ENCODE measurements around the gene CHAF1B. TPM values are rescaled to one million over a fixed set of nuclear protein-coding genes. Genes with fewer than 3 reads are reported as not detected.

Gene CHAF1B
- polyA plus RNA-seq, 4 donors: 6.4 to 9.7 (median 8.9) TPM

DNA sequence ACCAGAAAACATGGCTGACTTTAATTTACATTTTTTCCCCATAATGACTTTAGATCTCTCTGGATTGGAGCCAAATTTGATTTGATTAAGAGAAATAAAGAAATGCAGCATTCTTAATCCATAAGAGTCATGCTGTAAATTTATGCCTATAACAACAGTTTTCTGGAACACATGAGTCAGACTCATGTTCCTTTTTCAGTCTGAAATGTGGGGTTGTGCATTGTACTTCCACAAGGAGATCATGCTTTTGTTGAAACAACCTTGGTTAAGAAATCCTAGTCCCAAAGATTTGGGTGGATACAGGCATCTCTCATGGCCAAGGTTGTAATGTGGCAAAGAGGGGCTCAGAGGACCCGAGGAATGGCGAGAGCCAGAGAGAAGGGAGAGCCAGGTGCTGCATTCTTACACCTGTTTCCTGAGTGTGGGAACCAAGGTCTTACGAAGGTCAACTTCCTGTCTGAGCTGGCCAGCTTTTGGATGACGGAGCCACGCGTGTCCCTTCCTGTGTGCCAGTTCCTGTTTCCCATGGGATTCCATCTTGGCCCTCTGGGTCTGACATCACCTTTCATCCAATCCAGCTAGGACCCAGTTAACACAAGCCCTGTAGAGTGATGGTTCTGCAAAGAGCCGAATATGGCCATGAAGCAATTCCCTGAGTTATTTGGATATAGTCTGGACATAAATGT lies 71.7 kb downstream of the CHAF1B start:
- DNase-seq (ENCODE audit: low read depth in 4 of 4, low spot score in 2 of 4): no peak

DNA sequence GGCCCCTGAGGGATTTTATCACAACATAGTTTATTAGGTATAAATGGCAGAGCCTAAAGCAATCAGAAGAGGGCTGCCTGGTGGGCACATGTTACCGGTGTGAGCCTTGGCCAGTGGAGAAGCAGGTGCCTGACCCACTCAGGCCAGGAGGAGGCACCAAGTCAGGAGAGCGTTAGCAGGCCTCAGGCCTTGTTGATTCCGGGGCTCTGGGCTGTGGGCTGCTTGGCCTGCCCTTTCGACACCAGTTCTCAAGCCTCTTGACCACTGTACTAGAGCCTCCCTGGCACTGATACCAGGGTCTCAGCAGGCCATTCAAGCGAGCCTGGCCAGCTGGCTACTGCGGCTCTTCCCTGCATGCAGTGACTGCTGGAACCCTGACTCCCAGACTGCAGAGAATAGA lies 73.9 kb downstream of the CHAF1B start:
- DNase-seq (ENCODE audit: low read depth in 4 of 4, low spot score in 2 of 4): no peak

DNA sequence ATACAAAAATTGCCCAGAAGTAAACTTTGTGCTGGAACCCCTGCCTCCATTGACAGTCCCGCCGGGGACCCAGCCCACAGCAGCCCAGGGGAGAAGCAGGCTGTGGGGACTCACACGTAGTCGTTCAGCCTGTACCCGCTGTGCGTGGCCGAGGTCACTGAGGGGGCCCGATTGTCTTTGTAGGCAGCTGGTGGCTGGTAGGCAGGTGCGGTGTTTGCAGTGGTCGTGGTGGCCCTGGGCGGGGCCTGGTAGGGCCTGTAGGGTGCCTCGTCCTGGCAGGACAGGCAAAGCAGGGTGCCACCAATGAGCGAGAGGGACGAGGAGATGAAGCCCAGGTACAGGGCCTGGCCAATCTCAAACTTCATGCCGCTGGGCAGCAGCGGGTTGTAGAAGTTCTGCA lies 75.7 kb downstream of the CHAF1B start:
- DNase-seq (ENCODE audit: low read depth in 4 of 4, low spot score in 2 of 4): no peak

DNA sequence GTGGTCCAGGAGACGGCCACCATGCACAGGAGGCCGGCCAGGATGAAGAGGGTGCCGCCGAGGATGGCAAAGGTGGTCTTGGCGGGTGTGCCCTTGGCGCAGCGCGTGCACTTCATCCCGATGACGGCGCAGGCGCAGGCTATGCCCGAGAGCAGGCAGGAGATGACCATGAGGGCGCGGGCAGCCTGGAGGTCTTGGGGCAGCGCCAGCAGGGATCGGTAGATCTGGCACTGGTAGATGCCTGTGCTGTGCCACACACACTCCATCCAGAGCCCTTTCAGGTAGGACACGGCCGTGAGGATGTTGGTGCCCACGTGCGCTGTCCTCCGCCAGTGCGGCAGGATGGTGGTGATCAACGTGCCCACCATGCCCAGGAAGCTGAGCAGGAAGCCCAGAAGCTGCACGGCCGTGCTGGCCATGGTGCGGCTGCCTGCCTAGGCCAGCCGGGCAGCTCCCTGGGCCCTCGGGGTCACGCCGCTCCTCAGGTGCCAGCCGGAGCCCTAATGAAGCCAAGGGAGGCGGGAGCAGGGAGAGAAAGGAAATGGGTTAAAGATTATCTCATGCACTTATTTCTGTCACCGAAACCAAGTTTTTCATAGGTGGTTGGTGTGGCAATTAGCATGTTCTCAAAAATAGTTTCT lies 76.2 kb downstream of the CHAF1B start:
- DNase-seq (ENCODE audit: low read depth in 4 of 4, low spot score in 2 of 4): no peak

DNA sequence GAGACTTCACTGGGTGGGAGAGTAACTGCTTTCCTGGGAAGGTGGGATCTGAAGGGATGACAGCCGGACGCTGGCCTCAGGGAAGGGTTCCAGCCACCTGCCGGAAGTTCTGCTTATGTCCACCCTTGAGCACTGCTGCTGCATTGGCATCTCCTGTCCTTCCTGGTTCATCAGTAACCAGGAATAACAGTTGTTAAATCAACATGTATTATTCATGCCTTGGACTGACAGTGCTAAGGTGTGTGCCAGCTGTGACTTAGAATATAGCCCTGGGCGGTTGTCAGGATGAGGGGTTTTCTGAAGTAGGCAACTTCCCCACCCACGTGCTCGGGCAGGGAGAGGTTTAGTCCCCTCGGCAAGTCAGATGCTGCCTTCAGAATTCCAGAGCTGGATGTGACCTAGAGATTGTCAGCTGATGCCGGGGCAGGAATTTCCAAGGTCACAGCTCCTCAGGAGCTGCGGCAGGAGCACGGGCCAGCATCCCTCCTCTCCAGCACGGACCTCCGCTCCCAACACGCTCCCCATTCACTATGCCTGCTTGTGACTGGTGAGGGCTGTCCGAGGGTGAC lies 76.8 kb downstream of the CHAF1B start:
- DNase-seq (ENCODE audit: low read depth in 4 of 4, low spot score in 2 of 4): no peak

DNA sequence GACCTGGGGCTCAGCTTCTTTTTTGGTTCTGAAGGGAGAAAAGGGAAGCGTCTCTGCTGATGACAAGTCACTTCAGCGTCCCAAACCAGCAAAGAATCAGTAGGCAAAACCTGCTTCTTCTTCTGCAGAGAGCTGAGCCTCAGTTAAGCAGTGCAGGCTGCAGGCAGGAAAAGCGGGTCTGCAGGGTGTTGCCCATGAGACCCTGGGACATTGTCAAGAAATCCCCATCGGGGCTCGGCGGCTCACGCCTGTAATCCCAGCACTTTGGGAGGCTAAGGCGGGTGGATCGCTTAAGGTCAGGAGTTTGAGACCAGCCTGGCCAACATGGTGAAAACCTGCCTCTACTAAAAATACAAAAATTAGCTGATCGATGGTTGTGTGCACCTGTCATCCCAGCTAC lies 78.0 kb downstream of the CHAF1B start:
- no peak for DNase-seq (ENCODE audit: low read depth in 4 of 4, low spot score in 2 of 4)

DNA sequence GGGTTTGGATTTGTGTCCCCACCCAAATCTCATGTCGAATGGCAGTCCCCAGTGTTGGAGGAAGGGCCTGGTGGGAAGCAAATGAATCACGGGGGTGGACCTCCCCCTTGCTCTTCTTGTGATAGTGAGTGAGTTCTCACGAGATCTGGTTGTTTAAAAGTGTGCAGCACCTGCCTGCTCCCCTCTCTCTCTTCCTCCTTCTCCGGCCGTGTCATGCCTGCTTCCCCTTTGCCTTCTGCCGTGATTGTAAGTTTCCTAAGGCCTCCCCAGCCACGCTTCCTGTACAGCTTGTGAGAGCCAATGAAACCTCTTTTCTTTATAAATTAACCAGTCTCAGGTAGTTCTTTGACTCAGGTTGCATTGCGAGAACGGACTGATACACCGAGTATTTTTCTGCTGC lies 78.8 kb downstream of the CHAF1B start:
- DNase-seq (ENCODE audit: low read depth in 4 of 4, low spot score in 2 of 4): no peak

DNA sequence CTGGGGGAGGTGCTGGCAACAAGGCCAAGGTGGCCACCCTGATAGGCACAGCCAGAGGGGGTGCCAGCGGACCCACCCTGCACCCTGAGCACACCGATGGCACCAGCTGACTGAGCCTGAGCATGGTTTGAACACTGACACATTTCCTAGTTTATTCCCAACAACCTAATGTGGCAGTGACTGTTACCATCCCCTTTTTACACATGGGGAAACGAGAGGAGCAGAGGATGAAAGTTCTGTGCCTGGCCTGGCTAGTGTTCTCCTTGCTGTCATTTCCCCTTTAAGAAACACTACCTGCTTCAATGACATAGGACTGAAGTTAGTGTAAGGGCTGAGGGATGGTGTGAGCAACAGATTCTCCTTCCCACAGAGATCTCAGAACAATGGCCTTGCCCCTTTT lies 79.4 kb downstream of the CHAF1B start:
- no peak for DNase-seq (ENCODE audit: low read depth in 4 of 4, low spot score in 2 of 4)

DNA sequence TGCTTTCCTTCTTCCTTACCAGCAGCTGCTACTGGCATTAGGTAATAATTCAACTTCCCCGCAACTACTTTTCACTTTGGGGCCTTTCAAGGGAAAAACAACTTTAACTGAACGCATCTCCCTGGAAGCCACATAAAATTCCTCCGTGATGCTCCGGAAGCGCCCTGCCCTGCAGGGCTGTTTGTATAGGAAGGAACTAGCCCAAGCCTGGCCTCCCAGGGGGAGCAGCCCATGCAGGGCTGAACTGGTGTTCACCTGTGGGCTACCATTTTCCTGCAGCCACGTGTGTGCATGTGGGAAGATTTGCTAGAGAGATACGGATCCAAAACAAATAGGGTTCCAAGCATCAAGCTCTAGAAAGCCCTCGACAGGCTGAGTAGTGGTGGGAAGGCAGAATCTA lies 80.3 kb downstream of the CHAF1B start:
- no peak for DNase-seq (ENCODE audit: low read depth in 4 of 4, low spot score in 2 of 4)

DNA sequence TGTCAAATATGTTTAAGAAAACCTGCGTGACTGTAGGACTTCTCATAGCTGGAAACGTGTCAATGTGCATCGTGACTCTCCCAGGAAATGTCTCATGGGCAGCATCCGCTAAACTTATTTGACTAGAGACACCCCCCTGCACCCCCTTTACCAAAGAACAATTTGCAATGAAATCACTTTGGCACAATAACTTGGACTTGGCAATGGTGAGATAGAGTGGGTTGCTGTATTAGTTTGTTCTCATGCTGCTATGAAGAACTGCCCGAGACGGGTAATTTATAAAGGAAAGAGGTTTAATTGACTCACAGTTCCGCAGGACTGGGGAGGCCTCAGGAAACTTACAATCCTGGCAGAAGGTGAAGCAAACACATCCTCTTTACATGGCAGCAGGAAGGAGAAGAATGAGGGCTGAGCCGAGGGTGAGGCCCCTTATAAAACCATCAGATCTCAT lies 80.9 kb downstream of the CHAF1B start:
- DNase-seq (ENCODE audit: low read depth in 4 of 4, low spot score in 2 of 4): no peak

Other genes with a start within 250 kb of the CHAF1B start
- 1 to 10 TPM; 5.2 to 8.2 (median 6.1) TPM for gene DOP1B, start 228.6 kb upstream of the CHAF1B start, polyA plus RNA-seq (ENCODE audit: insufficient read length in 4 of 4)
- gene MORC3, start 65.2 kb upstream of the CHAF1B start, polyA plus RNA-seq (ENCODE audit: insufficient read length in 4 of 4): 10 to 100 TPM; 29.1 to 45.4 (median 38.7) TPM
- 1 to 10 TPM; 2.5 to 5.2 (median 4.7) TPM for gene CLDN14, start 94.7 kb downstream of the CHAF1B start, polyA plus RNA-seq (ENCODE audit: insufficient read length in 4 of 4)

All from left renal cortex interstitium (tissue), 4 donors.